IPS-18c (cell line): ENCODE data around the gene EYS.
"Not testable (repeated sequence)": the region's sequence is repeated elsewhere in the genome, so short reads cannot be mapped to it uniquely, and the experiment has no call there.

ENCODE experiments used
- H3K4me3 ChIP-seq: 2 replicates; pipeline ENCODE4 v1.7.0; 2013; ENCODE audit warnings: low read depth, mild to moderate bottlenecking, low read length, moderate library complexity; ENCODE audit not compliant: insufficient read depth
- H3K9me3 ChIP-seq: one replicate; pipeline ENCODE4 v1.6.1; 2013; ENCODE audit warnings: mild to moderate bottlenecking, low read length, moderate library complexity; ENCODE audit not compliant: control insufficient read depth, insufficient read depth

Gene EYS

DNA sequence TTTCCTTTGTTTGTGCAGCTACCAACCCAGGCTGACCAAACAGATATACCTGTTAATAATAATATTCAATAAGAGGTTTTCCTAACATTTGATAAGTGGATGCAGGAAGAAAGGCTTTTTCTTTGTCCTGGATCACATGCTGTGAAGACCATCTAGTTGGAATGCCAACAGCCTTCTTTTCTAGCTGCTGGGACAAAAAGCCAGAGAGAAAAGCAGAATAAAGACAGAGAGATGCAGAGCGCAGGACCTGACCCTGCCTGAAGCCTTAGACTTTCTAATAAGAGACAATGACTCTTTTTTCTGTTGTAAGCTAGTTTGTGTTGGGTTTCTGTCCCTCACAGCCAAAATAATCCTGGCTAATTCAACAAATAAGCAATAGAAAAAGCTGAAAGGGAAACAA, 1763.2 kb downstream of the EYS start:
- Histone ChIP-seq H3K4me3 (no peak overlapping the region), H3K9me3 (no peaks in the 10 kb centered on the region)

DNA sequence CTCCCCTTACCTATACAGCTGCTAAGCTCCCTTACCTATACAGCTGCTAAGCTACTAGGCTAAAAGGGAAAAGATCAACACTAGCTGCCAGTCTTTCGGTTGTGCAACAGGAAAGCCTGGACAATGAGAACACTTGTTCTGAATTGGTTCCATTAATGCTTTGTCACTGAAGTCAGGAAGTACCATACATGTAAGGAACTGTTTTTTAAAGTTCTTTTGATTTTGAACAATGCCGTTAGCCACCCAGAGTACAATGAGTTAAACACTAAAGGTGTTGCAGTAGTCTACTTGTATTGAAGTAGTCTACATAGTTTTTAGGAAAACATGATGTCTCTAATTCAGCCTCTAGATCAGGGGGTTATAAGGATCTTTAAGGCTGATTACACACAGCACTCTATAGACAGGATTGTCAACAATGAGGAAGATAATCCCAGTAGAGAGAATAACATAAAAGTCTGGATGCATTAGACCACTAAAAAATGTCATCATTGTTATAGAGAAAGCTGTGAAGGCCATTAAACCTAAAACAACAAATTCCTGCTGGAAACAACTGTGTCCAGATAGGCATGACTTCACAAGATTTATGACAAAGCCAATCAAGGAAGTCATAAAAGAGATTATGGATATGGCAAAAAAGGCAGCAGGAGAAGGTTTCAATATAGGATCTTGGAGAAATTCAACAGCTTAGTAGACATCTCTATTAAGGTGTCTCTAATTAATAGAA, 1765.1 kb downstream of the EYS start:
- H3K9me3 ChIP-seq = no peaks in the 10 kb centered on the region
- no peak overlapping the region for H3K4me3 ChIP-seq

DNA sequence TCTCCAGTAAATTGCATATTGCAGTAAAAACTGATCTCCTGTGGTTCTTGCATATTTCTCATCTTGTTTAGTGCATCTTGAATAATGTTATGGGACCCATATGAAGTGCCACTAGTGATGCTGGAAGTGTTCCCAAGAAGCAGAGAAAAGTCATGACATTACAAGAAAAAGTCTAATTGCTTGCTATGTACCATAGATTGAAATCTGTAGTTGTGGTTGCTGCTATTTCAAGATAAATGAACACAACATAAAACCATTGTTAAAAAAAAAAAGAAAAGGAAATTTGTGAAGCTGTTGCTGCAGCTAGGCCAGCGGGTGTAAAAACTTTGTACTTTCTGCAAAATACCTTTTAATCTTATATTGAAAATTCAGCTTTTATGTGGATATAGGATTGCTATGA, 1767.0 kb downstream of the EYS start:
- Histone ChIP-seq H3K4me3 (no peak overlapping the region), H3K9me3 (no peaks in the 10 kb centered on the region)

DNA sequence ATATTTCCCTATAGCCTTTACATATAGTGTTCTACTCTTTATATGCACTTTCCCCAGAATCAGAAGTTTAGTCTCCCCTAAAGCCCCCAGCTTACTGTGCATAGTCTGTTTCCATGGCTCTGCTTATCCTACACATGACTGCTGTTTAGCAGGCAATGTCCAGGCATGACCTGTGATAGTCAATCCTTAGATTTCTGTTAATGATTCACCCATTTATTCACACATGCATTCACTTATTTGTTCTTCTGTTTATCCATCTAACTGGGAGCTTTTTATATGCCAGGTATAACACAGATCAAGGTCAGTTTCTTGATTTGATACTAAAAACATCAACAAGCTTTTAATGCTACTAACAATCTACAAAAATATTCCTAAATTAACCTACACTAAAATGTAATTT, 1770.6 kb downstream of the EYS start:
- Histone ChIP-seq H3K9me3 (no peaks in the 10 kb centered on the region), H3K4me3 (no peak overlapping the region)

DNA sequence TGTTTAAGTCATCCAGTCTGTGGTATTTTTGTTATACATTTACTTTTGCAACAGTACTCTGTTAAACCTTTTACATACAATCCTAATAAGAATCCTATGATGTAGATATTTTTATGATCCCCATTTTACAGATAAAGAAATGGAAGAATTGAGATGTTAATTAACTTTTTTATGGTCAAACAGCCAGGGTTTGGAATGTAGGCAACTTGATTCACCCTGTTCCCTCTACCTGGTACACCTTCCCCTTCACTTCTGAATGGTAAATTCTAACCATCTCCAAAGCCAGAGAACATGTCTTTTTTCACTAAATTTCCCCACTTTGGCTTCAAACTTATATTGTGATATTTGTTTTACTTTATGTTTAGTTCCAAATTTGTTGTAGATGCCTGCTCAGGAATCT, 1771.3 kb downstream of the EYS start:
- H3K4me3 ChIP-seq = no peak overlapping the region
- H3K9me3 ChIP-seq = no peaks in the 10 kb centered on the region

DNA sequence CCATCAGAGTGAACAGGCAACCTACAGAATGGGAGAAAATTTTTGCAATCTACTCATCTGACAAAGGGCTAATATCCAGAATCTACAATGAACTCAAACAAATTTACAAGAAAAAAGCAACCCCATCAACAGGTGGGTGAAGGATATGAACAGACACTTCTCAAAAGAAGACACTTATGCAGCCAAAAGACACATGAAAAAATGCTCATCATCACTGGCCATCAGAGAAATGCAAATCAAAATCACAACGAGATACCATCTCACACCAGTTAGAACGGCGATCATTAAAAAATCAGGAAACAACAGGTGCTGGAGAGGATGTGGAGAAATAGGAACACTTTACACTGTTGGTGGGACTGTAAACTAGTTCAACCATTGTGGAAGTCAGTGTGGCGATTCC, 1773.1 kb downstream of the EYS start:
- H3K4me3 ChIP-seq, H3K9me3 ChIP-seq: not testable (repeated sequence)

DNA sequence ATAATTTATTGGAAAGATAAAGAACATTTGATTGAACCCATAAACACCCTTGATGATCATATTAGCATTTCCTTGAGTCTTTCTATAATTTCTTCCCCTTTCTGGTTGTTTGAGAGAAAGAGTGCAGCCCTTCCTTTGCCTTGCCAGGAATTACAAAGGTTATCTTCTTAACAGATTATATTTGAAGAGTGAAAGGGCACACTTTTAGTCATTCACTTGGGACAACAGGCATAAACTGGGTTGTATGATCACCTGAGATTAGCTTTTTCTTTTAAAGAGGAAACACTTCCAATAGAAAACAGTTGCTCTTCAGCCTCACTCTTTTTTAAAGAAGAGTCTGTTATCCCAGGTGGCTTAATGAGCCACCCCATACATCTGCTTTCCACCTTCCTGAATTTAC, 1776.2 kb downstream of the EYS start:
- no peak overlapping the region for H3K4me3 ChIP-seq
- H3K9me3 ChIP-seq = no peaks in the 10 kb centered on the region

DNA sequence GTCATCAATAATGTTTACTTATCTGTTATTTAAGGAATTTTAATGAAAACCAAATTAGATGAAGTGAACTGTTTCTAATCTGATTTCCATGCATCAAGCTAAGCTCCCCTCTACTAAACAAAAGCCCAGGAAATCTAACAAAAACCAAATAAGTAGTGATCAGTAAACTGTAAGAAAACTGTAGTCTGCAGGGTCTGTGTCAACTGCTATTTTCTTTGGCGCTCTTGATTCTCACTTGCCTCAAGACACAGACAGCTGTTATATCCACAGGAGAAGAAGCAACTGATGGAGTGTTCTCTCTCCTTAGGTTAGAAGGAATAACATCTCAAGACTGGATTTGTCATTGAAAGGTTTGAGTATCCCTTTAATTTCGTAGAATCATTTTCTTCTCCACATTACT, 1777.9 kb downstream of the EYS start:
- no peaks in the 10 kb centered on the region for H3K9me3 ChIP-seq
- no peak overlapping the region for H3K4me3 ChIP-seq

DNA sequence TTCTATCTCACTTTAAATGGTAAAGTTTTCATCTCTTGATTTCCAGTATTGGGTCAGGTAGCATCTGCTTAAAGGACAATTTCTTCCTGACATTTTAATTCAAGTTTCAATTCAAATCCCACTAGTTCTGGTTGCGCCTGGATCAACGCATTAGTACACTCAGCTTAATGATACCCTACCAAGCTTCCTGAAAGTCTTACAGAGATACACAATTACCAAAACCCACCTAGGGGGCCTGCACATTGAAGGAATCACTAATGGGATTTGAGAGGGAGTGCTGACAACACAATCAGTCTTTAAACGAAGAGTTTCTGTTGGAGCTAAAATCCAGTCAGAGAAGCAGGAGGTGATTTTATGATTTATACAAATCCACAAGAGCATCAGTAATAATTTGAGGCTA, 1778.4 kb downstream of the EYS start:
- Histone ChIP-seq H3K4me3 (no peak overlapping the region), H3K9me3 (no peaks in the 10 kb centered on the region)

DNA sequence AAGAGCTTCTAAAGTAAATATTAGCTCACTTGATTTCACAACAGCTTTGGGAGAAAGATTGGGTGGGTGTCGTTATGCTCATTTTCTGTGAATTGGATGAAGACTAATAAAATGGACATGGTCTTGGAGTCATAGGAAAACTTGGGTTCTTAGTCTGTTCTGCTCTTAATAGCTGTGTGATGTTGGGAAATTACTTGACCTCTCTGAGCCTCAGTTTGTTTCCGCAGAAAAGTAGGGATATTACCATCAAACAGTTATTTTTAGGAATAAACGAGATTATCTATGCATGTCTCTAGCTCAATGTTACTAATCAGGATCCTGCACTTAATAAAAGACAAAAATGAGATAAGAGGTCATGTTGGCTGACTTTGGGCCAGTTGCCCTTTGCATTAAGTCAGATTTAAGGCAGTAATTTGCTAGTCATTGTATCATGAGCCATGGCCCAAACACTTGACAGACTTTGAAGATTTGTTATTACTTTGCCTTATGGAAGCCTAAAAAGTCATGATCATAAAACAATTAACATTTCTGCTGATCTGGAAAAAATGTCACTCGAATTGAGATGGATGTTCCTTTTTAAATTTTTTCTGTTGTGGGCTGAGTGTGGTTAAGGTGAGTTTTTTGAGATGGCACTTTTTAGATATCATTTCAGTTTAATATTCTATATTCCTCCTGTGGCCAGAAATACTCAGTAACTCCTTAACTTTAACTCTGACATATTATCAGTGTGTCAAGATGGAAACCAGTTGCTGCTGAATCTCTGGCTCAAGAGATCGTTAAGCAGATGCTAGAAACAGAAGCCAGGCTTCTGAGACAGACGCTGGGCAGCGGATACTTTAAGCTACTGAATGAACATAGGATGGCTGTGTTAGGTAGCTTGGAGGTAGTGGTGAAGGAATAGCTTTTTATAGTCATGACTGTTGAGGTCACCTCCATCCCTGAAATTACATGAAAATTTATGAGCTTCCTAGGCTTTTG, 1779.8 kb downstream of the EYS start:
- H3K4me3 ChIP-seq = no peak overlapping the region
- no peaks in the 10 kb centered on the region for H3K9me3 ChIP-seq

DNA sequence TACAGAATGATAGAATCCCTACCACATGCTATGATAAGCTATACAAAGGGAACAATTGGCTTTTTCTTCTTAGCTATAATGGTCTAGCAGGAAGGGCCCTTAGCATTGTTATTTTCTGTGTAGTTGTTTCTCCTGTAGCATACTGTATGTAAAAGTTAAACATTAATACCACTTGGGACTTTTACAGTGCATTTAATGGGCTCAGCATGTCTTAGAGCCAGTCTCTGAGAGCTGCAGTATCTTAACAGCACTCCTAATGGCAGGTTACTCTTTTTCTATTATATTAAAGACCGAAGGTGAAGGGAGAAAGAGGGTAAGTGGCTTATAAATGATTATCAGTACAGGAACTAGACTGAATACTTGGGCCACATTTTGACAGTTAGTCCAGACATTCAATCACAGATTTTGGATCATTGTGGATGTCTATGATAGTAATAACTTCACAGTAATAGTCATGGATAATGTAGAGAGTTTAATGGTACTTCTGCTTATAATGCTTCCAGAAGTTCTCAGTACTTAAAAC, 1780.7 kb downstream of the EYS start:
- H3K9me3 ChIP-seq = no peaks in the 10 kb centered on the region
- H3K4me3 ChIP-seq = no peak overlapping the region

DNA sequence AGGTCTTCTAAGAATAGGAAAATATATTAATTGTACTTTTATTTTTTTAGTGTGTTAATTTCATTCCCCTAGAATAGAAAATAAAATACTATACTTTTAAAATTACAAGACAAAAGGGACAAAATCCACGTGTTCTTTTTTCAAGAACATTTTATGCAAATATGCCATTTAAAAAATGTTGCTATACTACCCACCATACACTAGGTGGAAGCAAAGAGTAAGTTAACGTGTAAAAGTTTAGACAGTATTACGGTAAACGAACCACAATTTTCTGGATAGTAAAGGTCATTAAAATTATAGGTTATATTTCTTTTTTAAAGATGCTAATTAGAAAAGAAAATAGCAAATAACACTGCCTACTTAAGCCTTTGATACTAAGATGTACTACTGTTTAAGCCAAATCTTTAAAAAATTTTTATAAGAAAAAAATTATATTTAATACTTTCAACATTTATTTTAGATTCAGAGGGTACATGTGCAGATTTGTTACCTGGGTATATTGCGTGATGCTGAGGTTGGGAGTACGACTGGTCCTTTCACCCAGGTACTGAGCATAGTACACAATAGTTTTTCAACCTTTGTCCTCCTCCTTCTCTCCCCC, 1783.8 kb downstream of the EYS start:
- H3K4me3 ChIP-seq = no peak overlapping the region

DNA sequence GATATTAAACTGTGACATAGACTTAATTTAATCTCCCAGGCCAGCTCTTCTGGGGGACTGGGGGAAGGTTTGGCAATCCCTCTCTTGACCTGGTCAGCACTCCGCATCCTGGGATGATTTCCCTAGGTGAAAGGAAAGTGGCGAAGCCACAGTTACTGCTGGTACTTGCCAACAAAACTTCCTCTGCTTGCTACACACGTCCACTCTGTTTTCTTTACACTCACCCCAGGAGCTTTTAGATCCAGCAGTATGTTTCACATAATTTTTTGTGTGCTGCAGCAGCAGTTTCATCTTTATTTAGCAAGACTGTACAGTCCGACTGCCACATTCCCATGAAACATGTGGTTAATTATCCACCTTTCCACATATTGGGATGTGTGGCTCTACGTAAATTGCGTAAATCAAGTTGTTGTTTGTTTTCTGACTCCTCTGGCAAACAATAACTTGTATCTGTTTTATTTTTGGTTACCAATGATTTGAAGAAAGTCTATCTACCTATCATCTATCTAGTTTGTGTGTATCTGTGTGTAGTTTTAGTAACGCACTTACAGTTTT, 1787.4 kb downstream of the EYS start:
- no peak overlapping the region for H3K4me3 ChIP-seq

More for the DNA sequence above, 1783.8 kb downstream of the EYS start:
- H3K9me3 ChIP-seq = no peaks in the 10 kb centered on the region

DNA sequence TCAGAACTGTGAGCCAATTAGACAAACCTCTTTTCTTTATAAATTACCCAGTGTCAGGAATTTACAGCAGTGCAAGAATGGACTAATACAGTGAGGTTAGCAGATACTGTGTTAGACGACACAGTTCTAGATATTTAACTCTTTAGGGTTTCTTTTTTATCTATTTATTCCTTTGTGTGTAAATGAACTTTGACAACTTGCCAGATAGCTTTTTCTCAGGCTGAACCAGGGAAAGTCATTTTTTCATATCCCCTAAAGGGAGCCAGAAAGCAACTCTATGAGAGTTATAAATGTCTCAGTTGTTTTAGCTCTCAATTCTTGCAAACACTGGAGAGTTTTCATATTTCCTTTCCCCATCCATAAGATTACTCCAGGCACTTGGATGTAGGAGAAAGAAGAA, 1794.1 kb downstream of the EYS start:
- Histone ChIP-seq H3K9me3 (no peaks in the 10 kb centered on the region), H3K4me3 (no peak overlapping the region)

More for the DNA sequence above, 1787.4 kb downstream of the EYS start:
- H3K9me3 ChIP-seq = no peaks in the 10 kb centered on the region

DNA sequence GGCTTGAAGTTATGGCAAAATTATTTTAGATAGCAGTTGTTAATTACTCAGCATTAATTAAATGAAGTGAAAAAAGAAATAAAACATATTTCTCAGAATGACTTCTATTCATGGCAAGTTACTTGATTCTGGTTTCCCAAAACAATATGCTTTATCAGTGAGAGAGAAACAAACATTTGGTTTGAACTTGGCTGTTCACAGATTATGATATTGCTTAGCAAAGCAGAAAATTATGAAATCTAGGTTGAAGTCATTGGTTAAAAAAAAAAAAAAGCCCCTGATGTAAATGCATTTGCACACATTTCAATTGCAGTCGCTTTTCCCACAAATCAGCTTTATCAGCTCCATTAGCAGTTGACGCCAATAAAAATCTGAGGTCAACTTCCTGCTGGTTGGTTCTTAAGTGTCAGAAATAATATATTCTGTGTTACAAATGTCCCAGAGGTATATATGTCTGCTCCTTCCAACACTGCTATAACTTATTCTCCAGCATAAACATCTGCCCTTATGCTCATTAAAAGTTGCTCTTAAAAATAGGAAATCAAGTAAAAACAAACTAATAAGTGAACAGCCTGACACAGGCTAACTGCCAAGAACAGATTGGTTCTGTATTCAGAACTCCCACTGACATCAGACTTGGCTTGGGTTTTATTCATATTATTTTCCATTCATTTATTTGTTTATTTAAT, 1796.0 kb downstream of the EYS start:
- Histone ChIP-seq H3K4me3 (no peak overlapping the region), H3K9me3 (no peaks in the 10 kb centered on the region)

DNA sequence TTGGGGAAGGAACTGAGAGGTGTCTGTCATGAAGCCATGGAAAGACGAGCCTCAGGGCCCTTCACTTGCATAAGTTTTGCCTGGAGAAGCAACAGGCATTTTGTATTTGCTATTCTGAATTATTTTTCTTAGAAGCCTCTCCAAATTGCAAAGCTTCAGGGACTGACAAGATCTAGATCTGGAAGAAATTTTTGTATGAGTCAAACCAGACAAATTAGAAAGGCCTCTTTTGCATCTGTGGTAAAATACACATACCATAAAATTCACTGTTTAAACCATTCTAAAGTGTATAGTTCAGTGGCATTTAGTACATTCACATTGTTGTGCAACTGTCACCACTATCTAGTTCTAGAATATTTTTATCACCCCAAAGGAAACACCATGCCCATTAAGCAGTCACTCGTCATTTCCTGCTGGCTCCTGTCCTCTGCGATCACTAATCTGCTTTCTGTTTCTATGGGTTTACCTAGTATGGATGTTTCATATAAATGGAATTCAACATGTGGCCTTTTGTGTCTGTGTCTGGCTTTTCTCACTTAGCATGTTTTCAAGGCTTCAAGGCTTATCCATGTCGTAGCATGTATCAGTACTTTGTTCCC, 1802.3 kb downstream of the EYS start:
- Histone ChIP-seq H3K9me3 (no peaks in the 10 kb centered on the region), H3K4me3 (no peak overlapping the region)

DNA sequence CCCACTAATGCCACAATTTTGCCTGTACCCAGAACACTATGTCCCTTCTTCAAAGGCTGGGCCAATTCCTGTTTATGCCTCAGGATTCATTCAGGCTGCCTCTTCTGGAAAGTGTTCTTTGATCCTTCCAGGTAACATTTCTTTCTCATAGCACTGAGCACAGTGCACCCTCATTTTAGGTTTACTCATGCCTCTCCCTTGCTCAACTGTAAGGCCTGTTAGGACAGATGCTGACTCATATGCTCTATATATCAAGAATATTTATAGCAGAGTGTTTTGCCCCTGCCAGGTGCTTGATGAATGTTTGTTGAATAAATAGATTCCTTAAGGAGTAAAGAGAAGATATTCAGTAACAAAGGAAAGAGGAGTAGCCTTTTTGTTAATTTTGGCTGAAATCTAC, 1807.5 kb downstream of the EYS start:
- no peaks in the 10 kb centered on the region for H3K9me3 ChIP-seq
- H3K4me3 ChIP-seq = no peak overlapping the region
